ENCODE measurements around the gene ATP10D.
A peak's percentile ranks its signal among the peaks of the same experiment; 100 is the strongest.

Gene ATP10D

GRCh38 chr4:47474799-47475198 lies 10.3 kb upstream of the ATP10D start:
- H3K27me3 ChIP-seq (replicated peaks in 2 of 5; ENCODE audit: control insufficient read depth in 4 of 5, insufficient read depth in 5 of 5, low read length in 4 of 5) = no peaks in the 10 kb centered on the region
- H3K4me3 ChIP-seq (ENCODE audit: control insufficient read depth in 1 of 7, extremely low read depth in 1 of 7, insufficient read depth in 4 of 7, low read depth in 2 of 7, low read length in 6 of 7) = no peak overlapping the region
- no peaks in the 10 kb centered on the region for H3K9me3 ChIP-seq (ENCODE audit: control extremely low read depth in 1 of 5, control insufficient read depth in 4 of 5, insufficient read depth in 2 of 5, low read depth in 1 of 5, low read length in 4 of 5)
- no peaks in the 10 kb centered on the region for H3K4me1 ChIP-seq (ENCODE audit: control extremely low read depth in 1 of 4, control insufficient read depth in 4 of 4, insufficient read depth in 4 of 4, low read length in 3 of 4)
- H3K27ac ChIP-seq (ENCODE audit: insufficient read depth in 1 of 2, low read depth in 1 of 2, low read length in 2 of 2, poor library complexity in 1 of 2, severe bottlenecking in 2 of 2) = no peak overlapping the region
- ChIA-PET CTCF (interaction anchor here (0.9 kb wide), 1 partner anchor 10 kb away, joined by 4 read pairs; the partner anchor contains the start of gene ATP10D), POLR2A (no interaction called here)
- WGBS (ENCODE audit: insufficient coverage) = no CpG with 5 or more reads among the region's 4 CpGs
- no peaks in the 10 kb centered on the region for H3K36me3 ChIP-seq (ENCODE audit: control insufficient read depth in 4 of 4, insufficient read depth in 4 of 4, low read length in 3 of 4)
- no peak for DNase-seq

GRCh38 chr4:47475411-47475810 lies 9.7 kb upstream of the ATP10D start:
- Histone ChIP-seq H3K27ac (ENCODE audit: insufficient read depth in 1 of 2, low read depth in 1 of 2, low read length in 2 of 2, poor library complexity in 1 of 2, severe bottlenecking in 2 of 2) (no peak overlapping the region), H3K9me3 (ENCODE audit: control extremely low read depth in 1 of 5, control insufficient read depth in 4 of 5, insufficient read depth in 2 of 5, low read depth in 1 of 5, low read length in 4 of 5) (no peaks in the 10 kb centered on the region), H3K36me3 (ENCODE audit: control insufficient read depth in 4 of 4, insufficient read depth in 4 of 4, low read length in 3 of 4) (no peaks in the 10 kb centered on the region), H3K27me3 (replicated peaks in 2 of 5; ENCODE audit: control insufficient read depth in 4 of 5, insufficient read depth in 5 of 5, low read length in 4 of 5) (no peaks in the 10 kb centered on the region), H3K4me3 (ENCODE audit: control insufficient read depth in 1 of 7, extremely low read depth in 1 of 7, insufficient read depth in 4 of 7, low read depth in 2 of 7, low read length in 6 of 7) (no peak overlapping the region), H3K4me1 (ENCODE audit: control extremely low read depth in 1 of 4, control insufficient read depth in 4 of 4, insufficient read depth in 4 of 4, low read length in 3 of 4) (no peaks in the 10 kb centered on the region)
- no CpG with 5 or more reads among the region's 1 CpG for WGBS (ENCODE audit: insufficient coverage)
- ChIA-PET CTCF (interaction anchor here (0.9 kb wide), 1 partner anchor 9 kb away, joined by 4 read pairs; the partner anchor contains the start of gene ATP10D), POLR2A (no interaction called here)
- no peak for DNase-seq

GRCh38 chr4:47478804-47479203 lies 6.3 kb upstream of the ATP10D start:
- ChIA-PET POLR2A (no interaction called here), CTCF (no interaction called here)
- Histone ChIP-seq H3K4me1 (ENCODE audit: control extremely low read depth in 1 of 4, control insufficient read depth in 4 of 4, insufficient read depth in 4 of 4, low read length in 3 of 4) (peaks cover 0 to 5% (median 0%) of the 10 kb centered on the region in 4 experiments), H3K27ac (ENCODE audit: insufficient read depth in 1 of 2, low read depth in 1 of 2, low read length in 2 of 2, poor library complexity in 1 of 2, severe bottlenecking in 2 of 2) (no peak overlapping the region), H3K9me3 (ENCODE audit: control extremely low read depth in 1 of 5, control insufficient read depth in 4 of 5, insufficient read depth in 2 of 5, low read depth in 1 of 5, low read length in 4 of 5) (no peaks in the 10 kb centered on the region), H3K4me3 (ENCODE audit: control insufficient read depth in 1 of 7, extremely low read depth in 1 of 7, insufficient read depth in 4 of 7, low read depth in 2 of 7, low read length in 6 of 7) (no peak overlapping the region), H3K27me3 (replicated peaks in 2 of 5; ENCODE audit: control insufficient read depth in 4 of 5, insufficient read depth in 5 of 5, low read length in 4 of 5) (no peaks in the 10 kb centered on the region), H3K36me3 (ENCODE audit: control insufficient read depth in 4 of 4, insufficient read depth in 4 of 4, low read length in 3 of 4) (no peaks in the 10 kb centered on the region)
- DNase-seq = no peak
- 93% methylated on average over 4 of the region's 4 CpGs for WGBS (ENCODE audit: insufficient coverage)

- 60% methylated on average over 1 of the region's 4 CpGs for WGBS (ENCODE audit: insufficient coverage)
- H3K9me3 ChIP-seq (ENCODE audit: control extremely low read depth in 1 of 5, control insufficient read depth in 4 of 5, insufficient read depth in 2 of 5, low read depth in 1 of 5, low read length in 4 of 5) = no peaks in the 10 kb centered on the region
- ChIA-PET CTCF (interaction anchor here (1.1 to 2.6 kb wide), 3 partner anchors 19 to 40 kb away, joined by 4 to 10 read pairs (median 6); no protein-coding TSS in a partner anchor), POLR2A (no interaction called here)
- no peaks in the 10 kb centered on the region for H3K36me3 ChIP-seq (ENCODE audit: control insufficient read depth in 4 of 4, insufficient read depth in 4 of 4, low read length in 3 of 4)
- no peak overlapping the region for H3K4me3 ChIP-seq (ENCODE audit: control insufficient read depth in 1 of 7, extremely low read depth in 1 of 7, insufficient read depth in 4 of 7, low read depth in 2 of 7, low read length in 6 of 7)
- peaks cover 8 to 19% (median 14%) of the 10 kb centered on the region in 4 experiments for H3K4me1 ChIP-seq (ENCODE audit: control extremely low read depth in 1 of 4, control insufficient read depth in 4 of 4, insufficient read depth in 4 of 4, low read length in 3 of 4)
- no peaks in the 10 kb centered on the region for H3K27me3 ChIP-seq (replicated peaks in 2 of 5; ENCODE audit: control insufficient read depth in 4 of 5, insufficient read depth in 5 of 5, low read length in 4 of 5)
- no peak overlapping the region for H3K27ac ChIP-seq (ENCODE audit: insufficient read depth in 1 of 2, low read depth in 1 of 2, low read length in 2 of 2, poor library complexity in 1 of 2, severe bottlenecking in 2 of 2)
- peak in 2 of 3 donors; percentile 37 to 42 for DNase-seq
Measured at GRCh38 chr4:47482326-47482725, 2.7 kb upstream of the ATP10D start.

GRCh38 chr4:47483745-47484144 lies 1.3 kb upstream of the ATP10D start:
- Histone ChIP-seq H3K27ac (ENCODE audit: insufficient read depth in 1 of 2, low read depth in 1 of 2, low read length in 2 of 2, poor library complexity in 1 of 2, severe bottlenecking in 2 of 2) (no peak overlapping the region), H3K36me3 (ENCODE audit: control insufficient read depth in 4 of 4, insufficient read depth in 4 of 4, low read length in 3 of 4) (no peaks in the 10 kb centered on the region), H3K4me3 (ENCODE audit: control insufficient read depth in 1 of 7, extremely low read depth in 1 of 7, insufficient read depth in 4 of 7, low read depth in 2 of 7, low read length in 6 of 7) (no peak overlapping the region), H3K9me3 (ENCODE audit: control extremely low read depth in 1 of 5, control insufficient read depth in 4 of 5, insufficient read depth in 2 of 5, low read depth in 1 of 5, low read length in 4 of 5) (peaks cover 0 to 2% (median 1%) of the 10 kb centered on the region in 5 experiments), H3K4me1 (ENCODE audit: control extremely low read depth in 1 of 4, control insufficient read depth in 4 of 4, insufficient read depth in 4 of 4, low read length in 3 of 4) (peaks cover 8 to 19% (median 14%) of the 10 kb centered on the region in 4 experiments), H3K27me3 (replicated peaks in 2 of 5; ENCODE audit: control insufficient read depth in 4 of 5, insufficient read depth in 5 of 5, low read length in 4 of 5) (no peaks in the 10 kb centered on the region)
- WGBS (ENCODE audit: insufficient coverage) = 93% methylated on average over 3 of the region's 3 CpGs
- ChIA-PET CTCF (interaction anchor here (1.0 to 2.1 kb wide), 8 partner anchors 9 to 81 kb away, joined by 3 to 12 read pairs (median 4); partner anchors contain the start of gene COMMD8), POLR2A (no interaction called here)
- no peak for DNase-seq

GRCh38 chr4:47484168-47484567 lies 907 bp upstream of the ATP10D start:
- H3K27me3 ChIP-seq (replicated peaks in 2 of 5; ENCODE audit: control insufficient read depth in 4 of 5, insufficient read depth in 5 of 5, low read length in 4 of 5) = no peaks in the 10 kb centered on the region
- no peak overlapping the region for H3K27ac ChIP-seq (ENCODE audit: insufficient read depth in 1 of 2, low read depth in 1 of 2, low read length in 2 of 2, poor library complexity in 1 of 2, severe bottlenecking in 2 of 2)
- H3K36me3 ChIP-seq (ENCODE audit: control insufficient read depth in 4 of 4, insufficient read depth in 4 of 4, low read length in 3 of 4) = no peaks in the 10 kb centered on the region
- peaks cover 0 to 3% (median 2%) of the 10 kb centered on the region in 5 experiments for H3K9me3 ChIP-seq (ENCODE audit: control extremely low read depth in 1 of 5, control insufficient read depth in 4 of 5, insufficient read depth in 2 of 5, low read depth in 1 of 5, low read length in 4 of 5)
- POLR2A ChIA-PET = no interaction called here
- no peak overlapping the region for H3K4me3 ChIP-seq (ENCODE audit: control insufficient read depth in 1 of 7, extremely low read depth in 1 of 7, insufficient read depth in 4 of 7, low read depth in 2 of 7, low read length in 6 of 7)
- H3K4me1 ChIP-seq (ENCODE audit: control extremely low read depth in 1 of 4, control insufficient read depth in 4 of 4, insufficient read depth in 4 of 4, low read length in 3 of 4) = peaks cover 8 to 19% (median 14%) of the 10 kb centered on the region in 4 experiments
- WGBS (ENCODE audit: insufficient coverage) = 91% methylated on average over 3 of the region's 3 CpGs
- CTCF ChIA-PET = interaction anchor here (0.7 to 2.1 kb wide), 10 partner anchors 8 to 81 kb away, joined by 3 to 12 read pairs (median 4); no protein-coding TSS in a partner anchor
- DNase-seq = no peak

GRCh38 chr4:47485768-47486167 lies 693 bp downstream of the ATP10D start:
- H3K36me3 ChIP-seq (ENCODE audit: control insufficient read depth in 4 of 4, insufficient read depth in 4 of 4, low read length in 3 of 4) = no peaks in the 10 kb centered on the region
- no CpG with 5 or more reads among the region's 14 CpGs for WGBS (ENCODE audit: insufficient coverage)
- H3K4me3 ChIP-seq (ENCODE audit: control insufficient read depth in 1 of 7, extremely low read depth in 1 of 7, insufficient read depth in 4 of 7, low read depth in 2 of 7, low read length in 6 of 7) = peak overlapping the region; percentile 28 to 99 (median 93)
- no peak for DNase-seq
- ChIA-PET POLR2A (no interaction called here), CTCF (interaction anchor here (1.2 to 2.1 kb wide), 5 partner anchors 8 to 79 kb away, joined by 3 to 12 read pairs (median 4); partner anchors contain the start of gene COMMD8)
- no peaks in the 10 kb centered on the region for H3K27me3 ChIP-seq (replicated peaks in 2 of 5; ENCODE audit: control insufficient read depth in 4 of 5, insufficient read depth in 5 of 5, low read length in 4 of 5)
- H3K4me1 ChIP-seq (ENCODE audit: control extremely low read depth in 1 of 4, control insufficient read depth in 4 of 4, insufficient read depth in 4 of 4, low read length in 3 of 4) = peaks cover 8 to 19% (median 14%) of the 10 kb centered on the region in 4 experiments
- H3K9me3 ChIP-seq (ENCODE audit: control extremely low read depth in 1 of 5, control insufficient read depth in 4 of 5, insufficient read depth in 2 of 5, low read depth in 1 of 5, low read length in 4 of 5) = peaks cover 0 to 3% (median 2%) of the 10 kb centered on the region in 5 experiments
- H3K27ac ChIP-seq (ENCODE audit: insufficient read depth in 1 of 2, low read depth in 1 of 2, low read length in 2 of 2, poor library complexity in 1 of 2, severe bottlenecking in 2 of 2) = peak overlapping the region; percentile 72 to 88

All from common myeloid progenitor, CD34-positive (primary cell).